ENCODE measurements around the gene KIF26A. TPM values are rescaled to one million over a fixed set of nuclear protein-coding genes. Genes with fewer than 3 reads are reported as not detected.

Gene KIF26A
- total RNA-seq, 2 donors from 2014 or later, result 2.0 to 3.9 TPM

DNA sequence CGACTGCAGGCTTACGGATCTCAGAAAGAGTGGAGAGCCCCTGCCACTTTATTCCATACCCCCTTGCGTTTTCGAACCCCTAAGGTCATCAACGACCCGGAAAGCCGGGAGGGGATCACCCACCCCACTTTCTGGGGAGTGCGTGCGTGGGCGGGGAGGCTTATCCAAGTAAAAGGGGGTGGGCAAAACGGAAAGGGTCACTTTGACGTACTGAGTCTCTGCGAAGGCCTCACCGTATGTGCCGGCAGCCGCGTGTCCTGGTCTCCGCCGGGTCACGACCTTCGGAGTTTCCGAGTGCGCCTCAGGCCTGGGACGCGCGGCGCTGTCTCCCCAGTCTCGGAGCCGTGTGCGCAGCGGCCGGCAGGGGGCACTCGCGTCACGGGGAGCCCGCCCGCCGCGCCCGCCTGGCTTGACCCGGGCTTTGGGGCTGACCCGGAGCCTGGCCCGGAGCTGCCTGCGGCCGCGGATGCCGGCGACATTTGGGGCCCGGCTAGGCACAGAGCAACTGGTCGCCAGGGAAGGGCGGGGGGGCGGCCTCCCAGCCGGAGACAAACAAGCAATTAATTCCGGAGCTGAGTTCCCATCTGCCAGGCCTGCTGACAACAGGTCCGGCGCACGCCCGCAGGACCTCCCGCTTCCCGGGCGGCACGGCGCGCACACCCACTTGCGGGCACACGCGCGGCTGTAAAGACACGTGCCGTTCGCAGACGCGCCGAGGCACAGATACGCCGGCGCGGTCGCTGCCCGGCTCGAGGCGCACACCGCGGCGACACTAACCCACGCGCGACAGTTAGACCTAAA is 890 bp upstream of the KIF26A start:
- peak overlapping the region; percentile 67 for H3K4me3 ChIP-seq
- peak; percentile 78 for TF ChIP-seq CTCF (IDR thresholded peaks at IDR 0.05)
- H3K4me1 ChIP-seq (ENCODE audit: control insufficient read depth in 1 of 2, low read depth in 2 of 2), result peaks cover 8 to 28% of the 10 kb centered on the region in 2 donors
- H3K9me3 ChIP-seq, result no peaks in the 10 kb centered on the region
- no peaks in the 10 kb centered on the region for H3K36me3 ChIP-seq
- ATAC-seq (ENCODE audit: insufficient number of reproducible peaks, low FRiP score, low read depth), result no peak
- DNase-seq (ENCODE audit: low spot score), result no peak
- no peaks in the 10 kb centered on the region for H3K27me3 ChIP-seq (replicated peaks; ENCODE audit: insufficient read depth)
- no peak overlapping the region for H3K27ac ChIP-seq

- H3K9me3 ChIP-seq, result no peaks in the 10 kb centered on the region
- H3K4me1 ChIP-seq (ENCODE audit: control insufficient read depth in 1 of 2, low read depth in 2 of 2), result peaks cover 8 to 28% of the 10 kb centered on the region in 2 donors
- H3K27me3 ChIP-seq (replicated peaks; ENCODE audit: insufficient read depth), result no peaks in the 10 kb centered on the region
- peak overlapping the region; percentile 67 for H3K4me3 ChIP-seq
- TF ChIP-seq CTCF (IDR thresholded peaks at IDR 0.05), result no peak
- H3K36me3 ChIP-seq, result no peaks in the 10 kb centered on the region
- H3K27ac ChIP-seq, result no peak overlapping the region
- no peak for DNase-seq (ENCODE audit: low spot score)
- ATAC-seq (ENCODE audit: insufficient number of reproducible peaks, low FRiP score, low read depth), result no peak
Measured at GRCh38 chr14:104138718-104139459, 502 bp downstream of the KIF26A start.

DNA sequence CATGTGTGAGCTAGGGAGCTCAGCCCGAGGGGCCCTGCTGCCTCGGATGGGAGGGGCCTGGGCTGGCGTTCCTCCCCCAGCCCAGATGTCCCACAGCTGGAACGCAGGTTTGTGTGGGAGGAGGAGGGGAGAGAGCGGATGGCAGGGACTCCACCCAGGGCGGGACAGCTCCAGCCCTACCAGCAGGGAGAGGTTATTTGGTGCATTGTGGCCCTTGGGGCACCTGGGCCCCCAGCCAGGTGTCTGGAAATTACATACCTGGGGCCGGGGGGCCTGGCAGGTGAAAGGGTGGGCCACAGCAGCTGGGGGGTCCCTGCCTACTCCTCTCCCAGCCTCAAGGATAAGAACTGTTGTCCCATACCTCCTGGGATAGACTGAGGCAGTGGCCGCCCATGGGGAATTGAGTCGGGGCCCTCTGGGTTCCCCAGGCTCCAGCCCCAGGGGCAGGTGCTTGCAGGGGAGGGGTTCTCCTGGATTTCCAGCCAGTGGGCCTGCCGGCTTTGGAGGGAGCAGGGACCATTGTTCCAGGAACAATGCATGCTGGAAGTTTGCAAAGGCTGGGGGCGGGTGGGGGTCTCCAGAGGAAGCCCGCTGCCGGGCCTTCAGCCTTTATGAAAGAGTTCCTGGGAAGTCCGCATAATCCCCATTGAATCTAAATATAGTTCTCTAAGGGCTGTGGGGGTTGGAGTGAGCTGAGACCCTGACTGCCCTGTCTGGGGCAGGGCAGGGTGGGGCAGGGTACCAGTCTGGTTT is 1.2 kb downstream of the KIF26A start:
- no peaks in the 10 kb centered on the region for H3K9me3 ChIP-seq
- TF ChIP-seq CTCF (IDR thresholded peaks at IDR 0.05), result no peak
- DNase-seq (ENCODE audit: low spot score), result no peak
- no peaks in the 10 kb centered on the region for H3K27me3 ChIP-seq (replicated peaks; ENCODE audit: insufficient read depth)
- H3K27ac ChIP-seq, result no peak overlapping the region
- peaks cover 8 to 28% of the 10 kb centered on the region in 2 donors for H3K4me1 ChIP-seq (ENCODE audit: control insufficient read depth in 1 of 2, low read depth in 2 of 2)
- ATAC-seq (ENCODE audit: insufficient number of reproducible peaks, low FRiP score, low read depth), result no peak
- H3K4me3 ChIP-seq, result peak overlapping the region; percentile 67
- H3K36me3 ChIP-seq, result no peaks in the 10 kb centered on the region

DNA sequence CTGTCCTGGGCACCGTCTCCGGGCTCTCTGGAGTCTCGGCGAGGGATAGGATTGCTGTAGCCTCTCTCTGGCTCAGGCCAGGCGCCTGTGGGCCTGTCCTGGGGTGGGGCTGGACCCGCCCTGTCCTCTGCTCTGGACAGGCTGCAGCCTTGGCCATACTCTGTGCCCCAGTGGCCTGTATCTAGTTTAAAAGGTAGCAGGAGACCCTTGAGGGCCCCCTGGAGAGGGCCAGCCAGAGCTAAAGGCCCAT is 1.8 kb downstream of the KIF26A start:
- H3K9me3 ChIP-seq, result no peaks in the 10 kb centered on the region
- TF ChIP-seq CTCF (IDR thresholded peaks at IDR 0.05), result no peak
- H3K36me3 ChIP-seq, result no peaks in the 10 kb centered on the region
- no peak for DNase-seq (ENCODE audit: low spot score)
- no peaks in the 10 kb centered on the region for H3K27me3 ChIP-seq (replicated peaks; ENCODE audit: insufficient read depth)
- no peak for ATAC-seq (ENCODE audit: insufficient number of reproducible peaks, low FRiP score, low read depth)
- H3K4me1 ChIP-seq (ENCODE audit: control insufficient read depth in 1 of 2, low read depth in 2 of 2), result peaks cover 8 to 28% of the 10 kb centered on the region in 2 donors
- H3K27ac ChIP-seq, result no peak overlapping the region
- no peak overlapping the region for H3K4me3 ChIP-seq

Measured in thoracic aorta (tissue), 2 donors.